HG03521 (cell line): ENCODE results near the gene ADD1.

Experiments used
- ATAC-seq: cut with Tn5 transposase; IDR thresholded peaks from one replicate; pipeline ENCODE4 v1.9.1; 2021; ENCODE audit warnings: mild to moderate bottlenecking, moderate library complexity; ENCODE audit not compliant: unreplicated experiment

Gene ADD1

GRCh38 chr4:2805712-2806389 lies 37.8 kb upstream of the ADD1 start:
- ATAC-seq: no peak

GRCh38 chr4:2806390-2807355 lies 37.0 kb upstream of the ADD1 start:
- ATAC-seq: no peak

GRCh38 chr4:2807571-2807970 lies 36.1 kb upstream of the ADD1 start:
- ATAC-seq: no peak

GRCh38 chr4:2808001-2808400 lies 35.6 kb upstream of the ADD1 start:
- ATAC-seq: no peak

- ATAC-seq: no peak
Observed at GRCh38 chr4:2809610-2810180, 33.9 kb upstream of the ADD1 start.

- no peak for ATAC-seq
Observed at GRCh38 chr4:2810388-2810787, 33.3 kb upstream of the ADD1 start.

- ATAC-seq: peak; percentile 40
Observed at GRCh38 chr4:2811830-2812611, 31.6 kb upstream of the ADD1 start.

GRCh38 chr4:2812612-2813354 lies 30.9 kb upstream of the ADD1 start:
- no peak for ATAC-seq

GRCh38 chr4:2813446-2814405 lies 29.9 kb upstream of the ADD1 start:
- no peak for ATAC-seq

- ATAC-seq: no peak
Observed at GRCh38 chr4:2814627-2815270, 28.9 kb upstream of the ADD1 start.

- no peak for ATAC-seq
Observed at GRCh38 chr4:2816401-2816954, 27.2 kb upstream of the ADD1 start.

GRCh38 chr4:2817137-2817536 lies 26.5 kb upstream of the ADD1 start:
- no peak for ATAC-seq

GRCh38 chr4:2817701-2818350 lies 25.8 kb upstream of the ADD1 start:
- ATAC-seq: no peak

- ATAC-seq: no peak
Observed at GRCh38 chr4:2818351-2818939, 25.2 kb upstream of the ADD1 start.

GRCh38 chr4:2819244-2820215 lies 24.1 kb upstream of the ADD1 start:
- no peak for ATAC-seq

GRCh38 chr4:2820216-2820982 lies 23.2 kb upstream of the ADD1 start:
- ATAC-seq: no peak
